ENCODE measurements around the gene C14orf119. TPM values are rescaled to one million over a fixed set of nuclear protein-coding genes. Genes with fewer than 3 reads are reported as not detected.

The C14orf119 gene
- total and polyA plus RNA-seq, 9 of the 15 experiments (the other 6 are each of a cell fraction or from before 2014, with no cell fraction given): 36.7 to 251 (median 51.8) TPM

- TF ChIP-seq CREB5 (CRISPR knock-in tag; IDR thresholded peaks at IDR 0.05) (no peak), EZH2 (IDR thresholded peaks at IDR 0.05; ENCODE audit: borderline replicate concordance, low read depth, low read length) (no peak), MLLT1 (IDR thresholded peaks at IDR 0.05) (peak; percentile 84 to 85; a peak in 3 of 4 replicates), IRF9 (tag; IDR thresholded peaks at IDR 0.05) (no peak), ZKSCAN3 (CRISPR knock-in tag; IDR thresholded peaks at IDR 0.05) (no peak), ZNF592 (IDR thresholded peaks at IDR 0.05) (no peak), ZNF609 (CRISPR knock-in tag; IDR thresholded peaks at IDR 0.05; ENCODE audit: borderline replicate concordance) (no peak), ZNF140 (CRISPR knock-in tag; IDR thresholded peaks at IDR 0.05) (no peak), ZNF780A (CRISPR knock-in tag; IDR thresholded peaks at IDR 0.05) (no peak), ARNT (IDR thresholded peaks at IDR 0.05) (0 out of 4 replicates have a peak, but pooled peaks of 1 of the 2 experiments have one; percentile 18)
These were observed 38.1 kb upstream of the C14orf119 start, which contains the start of gene CDH24 (continued) for GRCh38 chr14:23056956-23057756.

All from K562 (cell line).